GM18505 (cell line): ENCODE data around the gene CTPS2.

Experiments used
- ATAC-seq: cut with Tn5 transposase; IDR thresholded peaks from one replicate; pipeline ENCODE4 v1.9.1; 2021; ENCODE audit not compliant: unreplicated experiment
- POLR2A ChIP-seq: IDR thresholded peaks from 4 replicates; pipeline ENCODE4 v1.6.1; 2011; ENCODE audit warnings: borderline replicate concordance; ENCODE audit not compliant: insufficient read depth, insufficient read length; ENCODE audit errors: extremely low read depth

Gene CTPS2

DNA sequence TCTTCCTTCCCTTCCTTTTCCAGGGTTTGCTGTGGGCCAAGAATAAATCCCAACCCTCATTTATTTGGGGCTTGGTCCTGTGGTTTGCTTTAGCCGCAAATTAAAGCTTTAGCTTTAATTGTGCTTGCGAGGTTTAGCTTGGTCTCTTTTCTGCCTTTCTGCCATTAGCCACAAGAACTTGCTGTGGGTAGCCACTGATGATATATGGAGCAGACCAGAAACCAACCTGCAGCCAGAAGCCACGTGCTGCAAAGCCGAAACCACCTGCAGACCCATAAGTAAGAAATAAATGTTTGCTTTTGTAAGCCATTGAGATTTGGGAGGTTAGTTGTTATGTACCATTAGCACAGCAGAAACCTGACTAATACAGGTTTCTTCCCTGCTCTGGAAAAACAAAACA lies 152.3 kb downstream of the CTPS2 start:
- no peak for ATAC-seq
- no peak for TF ChIP-seq POLR2A

DNA sequence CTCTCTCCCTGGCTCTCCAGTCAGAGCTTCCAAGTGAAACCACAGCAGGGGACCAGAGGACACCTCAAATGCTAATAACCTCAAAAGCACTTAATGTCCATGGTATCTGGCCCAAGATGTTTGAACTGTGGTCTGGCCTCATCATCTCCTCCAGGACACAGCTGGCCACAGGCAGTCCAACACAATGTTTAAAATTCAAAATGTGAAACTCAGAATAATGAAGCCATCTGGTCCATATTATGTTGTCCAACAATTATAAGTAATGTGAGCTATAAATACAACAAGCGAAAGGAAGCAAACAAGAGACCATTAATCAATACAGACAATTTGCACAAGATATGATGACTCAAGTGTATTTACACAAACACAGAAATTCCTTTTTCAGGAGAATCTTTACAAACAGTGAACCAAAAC lies 153.3 kb downstream of the CTPS2 start:
- no peak for TF ChIP-seq POLR2A
- no peak for ATAC-seq

GRCh38 chrX:16558489-16558888 lies 154.0 kb downstream of the CTPS2 start:
- ATAC-seq: no peak
- TF ChIP-seq POLR2A: no peak

DNA sequence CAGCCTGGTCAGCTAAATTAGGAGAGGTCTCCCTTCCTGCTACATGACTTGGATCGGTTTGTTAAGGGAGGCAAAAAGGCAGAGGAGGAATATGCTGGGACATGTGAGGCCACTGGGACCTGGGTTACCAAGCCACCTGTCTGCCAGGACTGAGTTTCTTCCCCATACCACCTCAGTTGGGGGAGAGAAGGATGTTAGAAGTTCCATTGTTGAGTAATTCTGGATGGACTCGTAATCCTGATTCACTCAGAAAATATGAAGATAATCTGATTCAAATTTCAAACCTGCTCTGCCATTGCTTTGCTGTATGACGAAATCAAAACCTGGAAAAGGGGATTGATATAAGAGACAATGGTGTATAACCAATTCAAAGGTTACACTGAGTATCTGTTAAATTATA lies 159.9 kb downstream of the CTPS2 start:
- TF ChIP-seq POLR2A: no peak
- ATAC-seq: no peak

- TF ChIP-seq POLR2A: no peak
- ATAC-seq: no peak
Measured at GRCh38 chrX:16547644-16548043, 164.8 kb downstream of the CTPS2 start.

- ATAC-seq: no peak
- TF ChIP-seq POLR2A: no peak
Measured at GRCh38 chrX:16544969-16545368, 167.5 kb downstream of the CTPS2 start.
